ENCODE results near the gene FLT4.

FLT4 gene

DNA sequence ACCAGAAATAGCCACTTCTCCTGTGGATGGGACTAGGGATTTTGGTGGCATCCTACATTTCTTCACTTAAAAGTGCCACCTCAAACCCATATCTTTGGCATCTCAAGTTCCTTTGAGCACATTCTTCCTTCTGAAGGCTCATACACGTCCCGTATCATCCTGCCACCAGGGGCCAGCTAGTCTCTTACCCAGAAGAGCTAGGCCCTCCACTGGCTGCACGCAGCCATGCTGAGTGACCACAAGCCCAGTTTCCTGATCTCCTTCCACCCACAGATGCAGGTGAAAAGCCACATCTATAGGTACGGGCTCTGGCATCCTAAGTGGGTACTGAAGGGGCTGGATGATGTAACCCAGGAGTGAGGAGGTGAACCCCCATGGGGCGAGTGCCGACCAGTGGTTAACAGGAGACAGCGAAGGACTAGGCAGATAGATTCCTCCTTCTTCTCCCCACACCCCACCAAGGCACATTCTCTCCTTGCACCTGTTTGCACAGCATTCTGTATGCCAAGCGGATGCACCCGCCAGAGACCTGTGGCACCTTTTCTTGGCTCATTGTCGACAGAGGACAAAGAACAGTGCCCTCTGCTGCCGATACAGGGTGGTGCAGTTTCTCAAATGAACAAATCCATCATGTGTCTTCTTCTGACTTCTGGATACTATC, 43.7 kb downstream of the FLT4 start:
- no peak for ATAC-seq

DNA sequence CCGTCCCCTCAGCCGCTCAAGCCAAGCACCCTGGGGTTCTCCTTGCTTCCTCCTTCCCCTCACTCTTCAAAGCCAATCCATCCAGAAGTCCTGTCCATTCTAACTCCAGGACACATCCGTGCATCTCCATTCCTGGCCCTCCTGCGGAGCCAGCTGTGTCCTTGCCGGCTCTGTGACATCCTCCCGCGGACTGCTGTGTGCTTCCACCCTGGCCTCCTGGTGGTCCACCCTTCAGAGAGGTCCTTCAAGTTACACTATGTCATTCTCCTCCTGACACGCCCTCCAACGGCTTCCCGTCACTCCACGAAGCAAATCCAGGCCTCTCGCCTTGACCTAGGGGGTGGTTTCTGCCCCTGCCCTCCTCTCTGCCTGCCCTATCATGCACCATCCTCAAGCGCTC, 45.1 kb downstream of the FLT4 start:
- ATAC-seq: no peak

DNA sequence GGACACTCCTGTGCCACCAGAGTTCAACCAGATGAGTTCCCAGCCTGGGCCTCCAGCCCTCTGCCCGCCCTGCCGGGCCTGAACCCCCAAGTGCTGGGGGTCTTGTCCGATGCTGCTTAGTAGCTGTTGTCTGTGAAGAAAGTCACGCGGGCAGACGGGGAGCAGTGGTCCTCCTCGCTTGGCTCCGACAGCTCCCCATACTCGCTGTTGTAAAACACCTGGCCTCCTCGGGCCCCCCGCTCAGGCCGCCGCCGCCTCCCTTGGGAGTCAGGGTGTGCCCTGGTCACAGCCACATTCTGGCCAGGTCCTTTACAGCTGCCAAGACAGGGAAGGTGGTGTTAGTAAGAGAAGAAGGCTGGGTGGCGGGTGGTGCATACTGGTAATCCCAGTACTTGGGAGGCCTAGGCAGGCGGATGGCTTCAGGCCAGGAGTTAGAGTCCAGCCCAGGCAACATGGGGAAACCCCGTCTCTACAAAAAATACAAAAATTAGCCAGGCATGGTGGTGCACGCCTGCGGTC, 46.3 kb downstream of the FLT4 start:
- ATAC-seq: no peak

DNA sequence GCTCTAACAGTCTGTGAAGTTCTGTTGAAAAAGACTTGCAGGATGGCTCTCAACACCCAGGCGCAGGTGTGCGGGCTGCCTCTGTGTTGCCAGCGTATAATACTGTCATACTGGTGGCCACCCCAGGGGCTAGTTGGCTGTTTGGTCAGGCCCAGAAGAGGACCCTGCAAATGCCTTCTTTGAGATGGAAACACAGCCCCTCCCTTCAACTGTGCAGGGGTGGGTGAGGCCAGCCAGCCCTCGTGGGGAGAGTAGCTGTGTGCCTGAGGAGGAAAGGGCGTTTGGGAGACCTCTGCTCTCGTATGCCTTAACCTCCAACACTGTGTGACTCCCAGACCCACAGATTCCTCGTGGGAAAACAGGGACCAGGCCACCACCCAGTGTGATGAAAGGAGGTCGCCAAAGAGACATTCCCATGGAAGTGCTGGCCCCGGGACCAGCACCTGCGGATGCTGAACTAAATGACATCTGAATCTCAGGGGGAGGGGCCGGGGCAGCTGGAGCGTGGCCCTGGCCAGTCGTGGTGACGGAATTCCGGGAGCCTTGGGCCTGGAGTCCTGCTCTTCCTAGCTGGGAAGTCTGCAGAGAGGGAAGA, 46.8 kb downstream of the FLT4 start:
- ATAC-seq: no peak

DNA sequence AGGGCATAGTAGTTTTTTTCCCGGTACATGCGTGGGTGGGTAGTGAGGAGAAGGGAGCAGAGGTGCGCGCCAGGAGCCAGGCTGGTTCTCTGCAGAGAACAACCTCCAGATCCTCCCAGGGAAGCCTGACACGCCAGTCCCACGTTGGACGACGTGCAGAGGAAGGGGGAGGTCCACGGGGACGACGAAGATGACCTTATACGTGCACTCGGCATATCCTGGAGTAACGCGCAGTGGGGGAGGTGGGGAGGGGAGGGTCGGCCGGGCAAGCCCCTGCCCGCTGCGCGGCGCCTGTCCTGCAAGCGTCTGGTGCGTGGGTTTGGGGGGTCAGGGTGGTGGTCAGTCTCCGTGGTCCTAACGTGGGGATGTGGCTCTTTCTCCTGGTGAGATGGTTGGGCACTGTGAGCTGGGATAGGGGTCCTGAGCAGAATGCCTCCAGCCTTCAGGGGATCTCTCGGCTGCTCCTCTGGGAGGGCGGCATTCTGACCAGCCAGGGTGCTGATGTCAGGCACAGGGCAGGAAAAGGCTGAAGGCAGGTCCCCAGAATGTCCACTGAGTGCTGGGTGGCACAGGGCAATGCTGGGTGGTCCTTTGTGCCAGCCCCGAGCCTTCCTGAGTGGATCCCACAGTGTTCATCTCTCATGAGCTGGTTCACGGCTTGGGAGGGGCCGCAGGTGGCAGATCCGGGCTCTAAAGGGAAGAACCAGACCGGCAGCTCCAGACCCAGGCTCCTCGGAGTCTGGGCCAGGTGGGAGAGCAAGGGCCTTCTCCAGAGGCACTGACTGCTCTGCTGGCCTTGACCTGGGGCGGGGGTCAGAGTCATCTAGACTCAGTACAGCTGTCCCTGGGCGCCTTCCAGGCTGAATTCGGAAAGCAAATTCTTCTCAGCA, 47.6 kb downstream of the FLT4 start:
- ATAC-seq: no peak

DNA sequence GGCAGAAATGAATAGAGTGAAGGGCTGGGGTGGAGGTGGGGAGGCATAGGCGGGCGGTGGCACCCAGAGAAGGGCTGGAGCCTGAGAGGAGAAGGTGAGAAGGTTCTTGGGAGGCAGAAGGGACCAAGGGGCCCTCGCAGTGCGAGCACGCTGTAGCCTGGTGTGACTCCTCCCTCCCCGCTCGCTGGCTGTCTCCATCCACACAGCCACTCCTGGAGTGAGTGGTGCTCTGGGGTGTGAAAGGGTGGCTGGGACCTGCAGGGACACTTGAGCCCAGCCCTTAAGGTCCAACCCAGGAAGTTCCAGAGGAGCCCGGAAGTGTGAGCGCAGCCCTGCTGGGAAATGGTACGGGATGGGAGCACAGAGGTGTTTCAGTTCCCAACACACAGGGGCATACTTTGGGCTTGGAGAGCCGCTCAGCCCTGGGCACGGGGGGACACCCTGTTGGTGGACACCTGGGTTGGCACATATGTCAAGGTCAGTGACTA, 48.8 kb downstream of the FLT4 start:
- ATAC-seq: no peak

DNA sequence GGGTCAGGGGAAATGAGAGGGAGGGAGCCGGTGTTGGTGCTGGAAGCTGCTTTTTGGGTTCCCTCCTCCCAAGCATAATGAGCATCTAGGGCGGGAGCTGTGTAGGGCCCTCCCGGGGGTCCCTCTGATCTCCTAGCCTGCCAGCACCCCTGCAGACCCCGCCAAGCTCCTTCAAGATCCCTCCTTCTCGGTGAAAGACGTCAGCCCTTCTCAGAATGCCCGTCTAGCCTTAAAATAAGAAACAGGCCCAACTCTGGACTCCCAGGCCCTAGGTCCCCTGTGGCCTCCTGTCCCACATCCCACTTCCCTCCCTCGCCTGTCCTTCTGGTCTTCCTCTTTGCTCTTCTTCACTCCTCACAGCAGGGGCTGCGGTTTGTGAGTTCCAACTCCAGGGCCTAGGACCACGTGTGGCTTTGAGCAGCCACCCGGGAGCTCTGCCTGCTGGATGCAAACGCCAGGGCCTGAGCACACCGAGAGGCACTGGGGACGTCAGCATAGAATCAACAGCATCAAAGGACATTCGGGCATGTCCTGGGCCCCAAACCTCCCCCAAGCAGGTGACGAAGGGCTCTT, 49.3 kb downstream of the FLT4 start:
- ATAC-seq: no peak

DNA sequence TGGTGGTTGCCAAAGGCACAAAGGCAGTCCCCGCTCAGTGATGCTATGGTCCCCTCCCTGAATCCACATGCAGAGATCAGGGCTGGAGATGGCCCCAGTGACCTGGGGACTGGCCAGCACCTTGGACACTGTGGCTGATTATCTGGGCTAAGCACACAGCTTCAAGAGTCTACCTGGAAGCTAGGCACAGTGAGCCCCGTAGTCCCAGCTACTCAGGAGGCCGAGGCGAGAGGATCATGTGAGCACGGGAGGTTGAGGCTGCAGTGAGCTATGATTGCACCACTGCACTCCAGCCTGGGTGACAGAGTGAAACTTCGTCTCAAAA, 49.8 kb downstream of the FLT4 start:
- ATAC-seq: no peak

DNA sequence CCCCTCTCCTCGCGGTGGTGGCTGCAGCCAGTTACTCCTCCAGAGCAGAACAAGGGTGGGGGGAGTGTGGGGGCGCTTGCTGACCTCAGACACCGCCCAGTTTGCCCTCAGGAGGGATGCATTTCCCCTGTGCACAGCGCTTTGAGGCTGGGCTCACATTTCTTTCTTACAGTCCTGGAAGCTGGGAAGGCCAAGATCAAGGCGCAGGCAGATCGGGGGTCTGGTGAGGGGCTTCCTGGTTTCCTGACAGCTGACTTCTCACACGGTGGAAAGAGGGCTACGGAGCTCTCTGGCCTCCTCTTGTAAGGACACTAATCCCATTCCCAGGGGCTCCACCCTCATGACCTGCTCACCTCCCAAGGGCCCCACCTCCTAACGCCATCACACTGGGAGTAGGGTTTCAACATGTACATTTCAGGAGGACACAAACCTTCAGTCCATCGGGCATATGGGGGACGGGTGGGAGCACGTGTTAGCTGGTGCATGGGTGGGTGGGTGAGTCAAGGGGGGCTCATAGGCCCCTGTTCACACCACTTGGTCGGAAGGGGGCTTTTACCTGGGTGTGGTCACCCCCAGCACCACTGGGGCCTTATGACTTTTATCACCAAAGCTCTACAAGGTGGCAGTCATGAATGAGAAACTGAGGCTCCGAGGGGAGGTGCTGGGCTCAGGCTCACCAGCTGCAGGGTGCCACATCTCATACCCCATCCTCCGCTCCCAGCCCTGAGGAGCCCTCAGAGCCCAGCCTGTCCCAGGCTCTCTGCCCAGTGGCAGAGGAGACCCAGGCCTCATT, 50.4 kb downstream of the FLT4 start:
- no peak for ATAC-seq

DNA sequence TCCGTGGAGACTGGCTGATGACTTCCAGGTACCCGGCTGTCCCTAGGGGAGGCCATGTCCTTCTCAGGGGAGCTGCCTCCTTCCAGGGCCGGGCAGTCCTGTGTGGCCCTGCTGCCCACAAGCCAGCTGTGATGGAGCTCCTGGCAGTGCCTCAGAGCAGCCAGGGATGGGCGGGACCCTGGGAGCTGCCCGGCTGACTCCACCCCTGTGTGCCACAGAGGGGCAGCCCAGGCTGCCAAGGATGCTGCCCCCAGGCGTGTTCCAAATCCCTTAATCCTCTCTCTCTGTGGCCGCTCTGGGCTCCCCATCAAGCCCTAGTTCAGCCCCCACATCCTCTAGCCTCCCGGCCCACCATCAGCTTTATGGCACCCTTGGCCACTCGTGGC, 51.1 kb downstream of the FLT4 start:
- no peak for ATAC-seq

DNA sequence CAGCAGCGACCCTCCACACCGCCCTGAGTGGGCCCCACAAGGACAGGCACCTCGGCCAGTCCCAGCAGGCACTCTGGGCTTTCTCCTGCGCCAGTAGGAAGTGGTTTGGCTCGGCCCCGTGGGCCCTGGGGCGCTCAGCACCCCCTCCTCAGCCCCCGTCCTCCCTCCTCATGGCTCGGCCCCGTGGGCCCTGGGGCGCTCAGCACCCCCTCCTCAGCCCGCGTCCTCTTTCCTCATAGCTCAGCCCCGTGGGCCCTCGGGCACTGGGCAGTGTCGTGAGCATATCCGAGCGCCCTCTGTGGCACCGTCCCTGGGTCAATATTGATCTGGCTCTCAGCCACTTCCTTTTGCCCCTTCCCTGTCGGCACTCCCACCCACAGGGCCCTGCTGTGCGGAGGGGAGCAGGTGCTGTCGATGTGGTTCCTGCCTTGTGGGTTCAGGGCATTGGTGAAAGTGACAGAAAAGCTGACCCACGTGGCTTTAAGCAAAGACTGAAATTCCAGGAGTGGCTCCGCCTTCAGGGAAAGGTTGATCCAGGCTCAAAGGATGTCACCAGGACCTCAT, 52.6 kb downstream of the FLT4 start:
- no peak for ATAC-seq

DNA sequence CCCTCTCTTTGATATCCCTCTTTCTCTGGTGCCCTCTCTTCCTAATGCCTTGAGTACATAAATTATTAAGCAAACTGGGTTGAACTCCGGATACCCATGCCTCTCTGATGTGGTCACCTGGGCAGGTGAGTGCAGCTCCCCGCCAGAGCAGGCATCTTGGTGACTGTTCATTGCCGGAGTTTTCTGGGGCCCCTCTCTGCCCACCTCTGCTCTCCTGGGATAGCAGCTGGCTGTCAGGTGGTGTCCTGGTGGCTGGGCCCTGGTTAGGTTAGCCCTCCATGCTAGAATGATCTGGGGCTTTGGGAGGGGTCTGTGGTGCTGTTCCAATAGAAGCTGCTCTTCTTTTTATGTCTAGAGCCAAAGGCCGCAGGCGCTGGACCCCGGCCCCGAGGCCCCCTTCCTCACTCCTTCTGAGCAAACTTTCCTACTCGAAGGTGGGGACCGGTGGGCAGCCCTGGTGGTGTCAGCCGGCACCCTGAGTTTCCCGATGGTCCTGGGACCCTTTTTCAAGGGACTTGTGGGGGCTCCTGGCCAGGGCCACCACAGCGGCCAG, 53.2 kb downstream of the FLT4 start:
- ATAC-seq: no peak

DNA sequence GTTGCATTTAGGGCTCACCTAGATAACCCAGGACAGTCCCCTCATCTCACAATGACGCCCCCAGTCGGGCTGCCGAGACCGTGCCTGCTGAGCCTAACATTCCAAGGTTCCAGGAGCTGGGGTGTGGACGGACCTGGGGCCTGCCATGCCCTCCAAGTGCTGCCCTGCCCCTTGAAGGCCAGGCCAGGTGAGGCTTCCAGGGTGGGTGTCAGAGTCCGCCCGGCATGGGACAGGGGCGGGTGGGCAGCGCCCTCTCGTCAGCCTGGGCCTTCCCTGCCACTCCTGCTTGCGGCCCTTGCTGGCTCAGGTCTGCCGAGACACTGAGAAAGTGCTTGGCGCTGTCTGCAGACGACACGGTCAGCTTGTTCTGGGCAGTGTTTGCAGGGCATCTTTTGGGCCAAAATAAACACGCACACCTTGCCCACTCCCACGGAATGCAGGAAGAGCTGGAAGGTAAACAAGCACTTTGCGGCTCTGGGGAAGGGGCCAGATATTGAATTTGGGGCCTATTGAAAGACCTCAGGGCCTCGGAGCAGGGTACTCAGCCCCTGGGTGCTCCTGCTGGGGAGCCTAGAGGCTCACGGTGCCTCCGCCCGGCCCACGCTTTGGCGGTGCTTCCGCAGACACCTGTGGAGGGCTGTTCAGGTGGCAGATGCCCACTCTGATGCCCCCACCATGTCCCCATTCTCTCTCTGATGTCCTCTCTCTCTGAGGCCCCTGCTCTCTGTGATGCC, 53.9 kb downstream of the FLT4 start:
- no peak for ATAC-seq

DNA sequence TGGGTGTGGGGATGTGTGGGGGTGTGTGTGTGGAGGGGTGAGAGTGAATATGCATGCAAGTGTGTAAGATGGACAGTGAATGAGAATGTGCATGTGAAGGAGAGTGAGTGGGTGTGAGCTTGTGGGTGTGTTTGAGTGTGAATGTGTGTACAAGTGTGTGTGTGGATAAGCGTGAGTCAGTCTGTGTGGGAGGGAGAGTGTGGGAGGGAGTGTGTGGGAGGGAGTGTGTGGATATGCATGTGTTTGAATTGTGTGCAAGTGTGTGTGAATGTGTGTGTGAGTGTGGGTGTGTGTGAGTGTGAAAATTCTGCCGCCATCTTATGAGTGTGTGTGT, 54.4 kb downstream of the FLT4 start:
- ATAC-seq: no peak

DNA sequence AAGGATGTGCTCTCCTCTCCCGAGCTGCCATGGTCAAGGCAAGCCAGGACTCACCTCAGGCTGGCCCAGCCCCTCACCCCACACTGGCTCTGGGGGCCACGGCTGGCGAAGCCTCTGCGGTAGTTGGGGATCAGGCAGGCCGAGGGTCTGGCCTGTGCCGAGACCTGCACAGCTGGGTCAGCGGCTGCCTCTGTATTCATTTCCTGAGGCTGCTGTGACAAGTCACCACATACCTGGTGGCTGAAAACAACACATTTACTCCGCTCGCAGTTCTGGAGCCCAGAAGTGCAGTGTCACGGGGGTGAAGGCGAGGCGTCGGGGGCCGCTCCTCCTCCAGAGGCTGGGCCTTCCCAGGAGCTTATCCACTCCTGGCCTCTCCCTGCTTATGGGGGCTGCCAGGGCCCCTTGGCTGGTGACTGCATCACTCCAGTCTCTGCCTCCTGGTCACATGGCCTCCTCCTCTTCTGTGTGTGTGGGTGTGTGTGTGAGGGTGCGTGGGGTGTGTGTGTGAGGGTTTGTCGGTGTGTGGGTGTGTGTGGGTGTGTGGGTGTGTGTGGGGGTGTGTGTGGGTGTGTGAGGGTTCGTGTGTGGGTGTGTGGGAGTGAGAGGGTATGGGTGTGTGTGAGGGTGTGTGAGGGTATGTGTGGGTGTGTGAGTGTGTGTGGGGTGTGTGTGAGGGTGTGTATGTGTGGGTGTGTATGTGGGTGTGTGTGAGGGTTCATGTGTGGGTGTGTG, 54.9 kb downstream of the FLT4 start:
- ATAC-seq: no peak

DNA sequence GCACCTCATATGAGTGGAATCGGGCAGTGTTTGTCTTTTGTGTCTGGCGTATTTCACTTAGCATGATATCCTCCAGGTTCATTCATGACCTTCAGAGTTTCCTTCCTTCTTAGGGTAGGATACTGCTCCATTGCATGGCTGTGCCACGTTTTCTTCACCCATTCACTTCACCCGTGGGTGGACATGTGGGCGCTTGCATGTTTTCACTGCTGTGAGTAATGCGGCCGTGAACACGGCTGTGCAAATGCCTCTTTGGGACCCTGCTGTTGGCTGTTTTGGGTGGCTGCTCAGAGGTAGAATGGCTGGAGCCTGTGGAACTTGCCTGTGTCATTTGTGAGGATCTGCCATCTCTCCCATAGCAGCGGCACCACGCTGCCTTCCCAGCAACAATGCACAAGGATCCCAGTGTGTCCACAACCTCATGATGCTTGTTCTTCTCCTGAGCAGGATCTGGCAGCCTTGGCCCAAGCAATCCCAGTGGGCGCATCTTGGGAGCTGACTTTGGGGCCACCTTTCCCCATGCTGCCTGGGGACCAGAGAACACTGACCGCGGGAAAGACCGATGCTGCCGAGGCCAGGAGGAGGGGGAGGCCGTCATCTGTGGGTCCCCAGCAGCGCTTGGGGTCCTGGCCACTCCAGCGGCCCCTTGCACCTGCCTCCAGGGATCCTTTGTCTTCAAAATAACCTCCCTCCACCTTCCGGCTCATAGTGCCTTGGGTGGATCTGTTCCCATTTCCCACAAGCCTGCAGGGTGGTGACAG, 55.8 kb downstream of the FLT4 start:
- no peak for ATAC-seq

DNA sequence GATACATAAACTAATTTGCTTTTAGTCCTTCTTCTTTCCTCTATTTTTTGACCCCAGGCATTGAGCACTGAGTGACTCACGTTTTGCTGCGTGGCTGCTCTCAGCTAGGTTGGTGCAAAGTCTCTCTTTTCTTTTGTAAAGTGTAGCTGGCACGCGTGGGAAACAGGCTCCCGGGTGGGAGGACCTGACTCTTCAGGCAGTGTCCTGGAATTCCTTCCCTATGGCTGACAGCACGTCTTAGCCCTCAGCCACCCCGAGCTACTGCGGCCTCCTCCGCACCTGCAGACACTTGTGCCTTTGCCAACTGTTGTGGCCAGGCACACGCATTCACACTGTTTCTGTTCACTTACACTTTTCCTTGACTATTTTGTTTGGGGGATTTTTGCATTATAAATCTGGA, 57.2 kb downstream of the FLT4 start:
- ATAC-seq: no peak

DNA sequence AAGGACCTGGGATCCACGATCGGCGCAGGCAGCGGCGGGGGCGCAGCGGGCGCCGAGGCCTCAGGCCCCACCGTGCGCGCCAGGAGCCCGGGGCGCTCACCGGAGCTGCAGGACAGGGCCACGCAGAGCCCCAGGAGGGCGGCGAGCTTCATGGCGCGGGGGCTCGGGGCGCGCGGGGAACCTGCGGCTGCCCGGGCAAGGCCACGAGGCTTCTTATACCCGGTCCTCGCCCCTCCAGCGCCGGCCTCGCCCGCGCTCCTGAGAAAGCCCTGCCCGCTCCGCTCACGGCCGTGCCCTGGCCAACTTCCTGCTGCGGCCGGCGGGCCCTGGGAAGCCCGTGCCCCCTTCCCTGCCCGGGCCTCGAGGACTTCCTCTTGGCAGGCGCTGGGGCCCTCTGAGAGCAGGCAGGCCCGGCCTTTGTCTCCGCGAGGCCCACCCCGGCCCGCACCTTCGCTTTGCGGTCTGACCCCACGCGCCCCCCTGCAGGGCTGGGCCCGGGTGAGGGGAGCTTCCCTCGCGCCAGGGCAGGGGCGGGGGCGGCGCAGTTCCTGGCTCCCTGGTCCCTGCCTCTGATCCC, 58.0 kb downstream of the FLT4 start, which contains the start of gene SCGB3A1:
Gene SCGB3A1 (minus strand): TSS at position 189 of the 577 bp plus-strand sequence. CDS start 37 bp downstream, at position 152.
- no peak for ATAC-seq
